GM21390 (cell line): ENCODE data around the gene ELOB.

Experiments
- ATAC-seq: cut with Tn5 transposase; IDR thresholded peaks from one replicate; pipeline ENCODE4 v1.9.1; 2021; ENCODE audit not compliant: unreplicated experiment

The ELOB gene

GRCh38 chr16:2749936-2750335, 27.1 kb downstream of the ELOB start:
- no peak for ATAC-seq

- ATAC-seq: no peak
Measured at GRCh38 chr16:2749476-2749875, 27.6 kb downstream of the ELOB start.

DNA sequence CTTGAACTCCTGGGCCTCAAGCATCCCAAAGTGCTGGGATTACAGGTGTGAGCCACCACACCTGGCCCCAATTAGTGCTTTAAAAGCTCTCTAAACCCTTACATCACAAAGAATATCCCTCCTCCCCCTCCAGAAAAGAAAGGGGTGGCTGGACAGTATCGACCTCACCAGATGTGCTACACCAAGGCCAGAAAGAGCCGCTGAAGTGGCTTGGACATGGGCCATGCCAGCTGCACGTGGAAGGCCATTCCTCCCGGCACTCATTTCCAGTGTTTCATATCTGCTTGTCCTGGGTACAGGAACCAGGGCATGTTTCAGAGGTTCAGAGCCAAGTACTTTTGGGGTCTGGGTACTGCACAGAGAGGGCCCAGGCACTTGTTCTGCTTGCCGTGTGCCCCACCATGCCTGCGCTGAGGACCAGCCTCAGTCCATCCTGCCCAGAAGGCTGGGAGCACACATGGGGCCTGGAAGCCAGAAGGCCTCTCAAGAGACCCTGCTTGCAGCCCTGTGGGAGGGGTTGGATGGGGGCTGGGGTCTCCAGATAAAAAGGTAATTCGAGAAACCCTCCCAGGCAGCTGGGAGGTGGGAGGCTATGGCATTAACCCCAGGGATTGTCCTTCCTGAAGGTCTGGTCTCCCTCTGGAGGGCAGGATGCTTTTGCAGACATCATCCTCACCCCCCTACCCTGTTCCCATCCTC, 28.2 kb downstream of the ELOB start:
- ATAC-seq: no peak

DNA sequence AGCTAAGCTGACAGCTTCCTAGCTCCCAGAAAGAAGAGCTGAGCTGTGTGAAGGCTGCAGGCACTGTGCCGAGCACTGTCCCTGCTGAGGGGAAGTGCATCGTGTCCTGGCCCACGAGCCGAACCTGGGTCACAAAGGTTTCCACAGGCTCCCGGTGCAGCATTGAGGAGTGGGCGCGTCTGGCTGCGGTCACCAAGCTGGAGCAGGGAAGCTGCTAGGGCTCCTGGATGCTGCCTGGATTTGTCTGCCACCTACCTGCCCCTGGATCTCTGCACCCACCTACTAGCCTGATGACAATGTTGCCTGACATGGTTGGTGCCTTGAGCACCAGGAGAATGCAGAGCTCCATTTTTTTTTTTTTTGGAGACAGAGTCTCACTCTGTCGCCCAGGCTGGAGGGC, 31.1 kb downstream of the ELOB start:
- no peak for ATAC-seq

DNA sequence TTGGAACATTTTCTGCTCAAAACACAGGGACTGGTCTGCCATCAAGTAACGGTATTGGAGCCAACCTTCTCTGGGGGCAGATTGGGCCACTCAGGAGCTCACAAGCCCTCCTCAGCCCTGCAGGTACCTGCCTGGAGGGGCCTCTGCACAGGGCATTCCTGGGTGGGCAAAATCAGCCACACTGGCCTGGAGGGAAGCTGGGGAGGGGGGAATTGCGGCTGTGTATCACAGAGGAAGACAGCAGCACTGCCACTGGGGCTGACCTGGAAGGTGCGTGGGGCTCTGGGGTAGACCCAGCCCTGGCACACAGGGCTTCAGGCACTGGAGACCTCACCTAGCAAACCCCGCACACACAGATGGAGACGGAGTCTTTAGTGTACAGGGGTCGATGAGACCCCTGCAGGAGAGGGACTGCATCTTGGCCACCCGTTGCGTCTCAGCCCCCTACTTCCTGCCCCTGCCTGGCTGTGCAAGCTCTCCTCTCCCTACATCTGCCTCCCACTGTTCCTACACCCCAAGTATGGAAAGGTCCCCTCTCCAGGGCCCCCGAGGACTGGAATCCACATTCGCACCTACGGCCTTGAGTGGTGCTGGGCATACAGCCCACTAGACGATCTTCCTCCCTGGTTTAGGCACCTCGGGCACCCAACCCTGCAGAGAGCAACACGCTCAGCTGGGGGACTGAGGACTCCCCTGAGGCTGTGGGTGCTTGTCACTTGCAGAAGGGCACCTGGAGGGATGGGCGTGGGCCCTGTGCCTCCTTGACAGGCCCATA, 31.8 kb downstream of the ELOB start:
- no peak for ATAC-seq

GRCh38 chr16:2744711-2745110, 32.4 kb downstream of the ELOB start:
- no peak for ATAC-seq

GRCh38 chr16:2743007-2743810, 33.9 kb downstream of the ELOB start:
- no peak for ATAC-seq

DNA sequence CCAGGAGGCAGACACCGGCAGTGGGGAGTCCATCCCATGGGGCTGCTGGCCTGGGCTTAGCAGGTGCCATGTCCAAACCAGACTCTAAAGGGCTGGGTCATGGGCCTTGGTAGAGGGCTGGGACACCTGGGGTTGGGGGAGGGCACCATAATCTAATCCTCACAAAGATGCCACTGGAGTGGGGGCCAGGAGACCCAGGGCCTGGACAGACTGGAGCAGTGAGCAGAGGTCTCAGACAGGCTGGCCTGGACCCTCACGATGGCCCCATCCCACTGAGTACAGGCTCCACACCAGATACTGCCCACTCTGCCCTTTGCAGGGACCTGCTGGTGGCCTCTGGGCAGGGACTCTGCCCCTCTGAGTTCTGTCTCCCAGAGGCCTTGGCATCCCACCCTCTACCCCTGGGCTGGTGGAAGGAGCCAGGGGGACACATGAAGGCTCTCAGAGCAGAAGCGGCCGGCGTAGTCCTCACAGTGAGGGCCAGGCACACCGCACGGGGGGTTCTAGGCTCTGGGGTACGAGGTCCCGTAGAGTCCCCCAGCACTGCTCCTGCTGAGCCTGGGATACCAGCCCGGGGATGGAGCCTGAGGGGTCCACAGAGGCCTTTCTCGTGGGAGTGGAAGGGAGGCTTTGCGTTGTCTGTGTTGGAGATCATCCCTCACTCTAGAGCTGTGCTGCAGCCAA, 34.6 kb downstream of the ELOB start:
- ATAC-seq: no peak

DNA sequence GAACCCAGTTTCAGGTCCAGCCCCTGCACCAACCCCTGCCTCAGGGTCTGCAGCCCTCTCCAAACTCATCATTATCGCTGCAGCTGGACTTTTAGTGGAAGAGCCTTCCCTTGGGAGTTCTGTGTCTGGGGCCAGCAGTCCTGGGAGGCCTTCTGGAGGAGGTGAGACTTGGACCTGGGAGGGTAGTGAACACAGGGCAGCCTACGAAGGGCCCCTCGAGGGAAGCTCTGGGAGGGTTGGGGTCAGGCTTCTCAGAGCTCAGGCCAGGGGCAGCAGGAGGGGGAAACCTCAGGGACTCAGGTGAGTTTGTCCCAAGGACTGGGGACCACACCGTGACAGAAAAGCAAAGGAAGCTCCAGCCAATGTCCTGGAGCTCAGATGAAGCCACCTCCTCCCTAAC, 35.9 kb downstream of the ELOB start:
- no peak for ATAC-seq

GRCh38 chr16:2740476-2740875, 36.6 kb downstream of the ELOB start:
- no peak for ATAC-seq

DNA sequence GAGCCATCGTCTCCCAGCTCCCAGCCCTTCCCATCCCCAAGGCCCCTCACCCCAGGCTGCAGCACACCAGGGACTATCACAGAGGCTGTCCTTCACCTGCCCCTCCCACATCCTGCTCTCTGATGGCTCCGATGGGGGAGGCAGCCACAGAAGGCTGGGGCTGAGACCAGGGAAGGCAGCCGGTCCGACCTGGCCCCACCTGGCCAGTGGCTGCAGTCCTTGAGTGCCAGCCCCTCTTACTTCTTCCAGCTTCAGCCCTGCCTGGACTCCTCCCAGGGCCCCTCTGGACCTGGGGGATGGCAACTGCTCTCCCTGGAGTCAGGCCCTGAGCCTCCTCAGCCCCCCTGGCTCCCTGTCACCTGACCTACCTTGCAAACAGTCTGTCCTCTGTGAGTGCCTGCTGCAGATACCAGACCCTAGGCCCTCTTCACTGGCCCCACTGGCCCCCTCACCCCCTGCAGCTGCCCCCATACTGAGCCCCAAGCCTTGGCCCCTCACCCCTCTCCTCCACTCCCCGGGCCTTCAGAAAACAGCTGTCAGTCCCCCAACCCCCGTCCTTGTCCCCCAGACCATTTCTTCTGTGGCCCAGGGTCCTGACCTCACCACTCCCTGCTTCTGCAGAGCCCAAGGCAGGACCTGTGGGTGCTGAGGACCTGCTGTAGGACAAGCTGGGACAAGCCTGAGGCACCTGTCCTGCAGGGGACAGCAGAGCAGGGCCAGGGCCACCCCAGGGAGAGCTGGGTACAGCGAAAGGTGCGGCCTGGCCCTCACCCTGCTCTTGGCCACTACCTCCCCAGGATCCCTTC, 37.3 kb downstream of the ELOB start:
- no peak for ATAC-seq

DNA sequence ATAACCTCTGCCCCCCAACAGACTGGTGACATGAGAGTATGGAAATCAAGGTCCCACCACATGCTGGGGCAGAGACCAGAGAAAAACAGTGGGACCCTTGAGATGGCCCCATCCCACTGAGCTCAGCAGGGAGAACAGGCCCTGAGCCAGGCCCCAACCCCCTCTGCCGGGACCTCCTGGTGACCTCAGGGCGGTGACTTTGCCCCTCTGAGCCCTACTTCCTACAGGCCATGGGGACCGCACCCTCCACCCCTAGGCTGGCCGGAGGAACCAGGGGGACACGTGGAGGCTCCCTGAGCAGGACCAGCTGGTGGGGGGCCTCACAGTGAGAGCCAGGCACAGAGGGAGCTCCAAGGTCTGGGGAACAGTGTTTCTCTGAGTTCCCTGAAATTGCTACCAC, 38.5 kb downstream of the ELOB start:
- no peak for ATAC-seq

- no peak for ATAC-seq
Measured at GRCh38 chr16:2737895-2738418, 39.1 kb downstream of the ELOB start.

DNA sequence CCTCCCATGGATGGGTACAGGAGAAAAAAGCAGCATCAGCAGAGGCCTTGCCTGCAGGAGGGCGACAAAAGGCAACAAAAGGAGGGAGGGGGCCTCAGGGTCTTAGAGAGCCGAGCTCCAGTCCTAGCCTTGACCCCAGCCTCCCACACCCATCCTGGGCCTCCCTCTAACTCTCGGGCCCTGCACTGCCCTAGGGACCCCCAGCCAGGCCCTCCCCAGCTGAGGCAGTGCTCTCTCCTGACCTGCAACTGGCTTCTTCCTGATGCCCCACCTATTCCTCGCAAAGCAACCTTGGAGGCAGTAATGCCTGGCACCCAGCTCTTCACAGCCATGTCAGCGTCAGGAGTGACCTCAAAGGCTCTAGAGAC, 39.9 kb downstream of the ELOB start:
- ATAC-seq: no peak

GRCh38 chr16:2736476-2737237, 40.4 kb downstream of the ELOB start:
- ATAC-seq: no peak

DNA sequence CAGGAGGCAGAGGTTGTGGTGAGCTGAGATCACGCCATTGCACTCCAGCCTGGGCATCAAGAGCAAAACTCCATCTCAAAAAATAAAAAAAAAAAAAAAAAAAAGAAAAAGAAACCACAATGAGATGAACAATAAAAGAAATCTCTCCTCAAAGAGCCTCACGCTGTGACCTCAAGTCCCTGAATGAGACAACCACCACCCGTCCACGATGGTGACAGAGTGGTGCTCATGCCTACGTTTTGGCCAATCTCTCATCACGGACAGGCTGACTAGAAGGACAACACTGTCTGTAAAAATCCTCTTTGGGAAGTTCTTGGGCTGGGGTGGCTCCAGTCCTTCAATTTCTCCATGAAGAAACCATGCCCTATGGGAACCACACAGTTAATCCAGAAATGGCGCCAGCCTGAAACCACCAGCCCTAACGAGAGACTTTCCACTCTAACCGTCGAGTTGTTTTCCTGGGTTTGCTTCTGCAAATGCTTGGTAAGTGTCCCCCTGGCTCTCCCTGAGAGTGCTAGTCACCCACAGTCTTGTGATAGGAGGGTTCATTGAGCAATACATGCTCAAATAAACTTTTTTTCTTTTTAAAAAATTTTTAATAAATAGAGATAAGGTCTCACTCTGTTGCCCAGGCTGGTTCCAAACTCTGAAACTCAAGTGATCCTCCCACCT, 42.1 kb downstream of the ELOB start:
- no peak for ATAC-seq

DNA sequence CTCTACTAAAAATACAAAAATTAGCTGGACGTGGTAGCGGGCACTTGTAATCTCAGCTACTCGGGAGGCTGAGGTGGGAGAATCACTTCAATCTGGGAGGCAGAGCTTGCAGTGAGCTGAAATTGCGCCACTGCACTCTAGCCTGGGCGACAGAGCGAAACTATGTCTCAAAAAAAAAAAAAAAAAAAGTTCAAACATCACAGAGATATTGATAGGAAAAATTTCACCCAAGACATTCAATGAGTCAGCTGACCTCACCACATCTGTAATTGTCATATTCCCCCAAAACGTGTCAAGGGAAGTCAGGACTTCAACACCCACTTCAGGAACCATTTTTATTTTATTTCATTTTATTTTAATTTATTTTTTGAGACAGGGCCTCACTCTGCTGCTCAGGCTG, 49.0 kb downstream of the ELOB start:
- no peak for ATAC-seq

GRCh38 chr16:2726923-2727322, 50.2 kb downstream of the ELOB start:
- ATAC-seq: no peak

- no peak for ATAC-seq
Measured at GRCh38 chr16:2724816-2725348, 52.2 kb downstream of the ELOB start.
